ENCODE data around the gene GNAQ. TPM values are rescaled to one million over a fixed set of nuclear protein-coding genes. Genes with fewer than 3 reads are reported as not detected.

The GNAQ gene
- polyA plus RNA-seq, 1 experiment: 21.4 TPM

- H3K36me3 ChIP-seq (ENCODE audit: control insufficient read depth, insufficient read depth, low read length): no peaks in the 10 kb centered on the region; the same call in 1 of the 2 replicates
- ChIA-PET POLR2A (no interaction called here), CTCF (no interaction called here)
- DNase-seq (ENCODE audit: low read depth): no peak
- H3K4me3 ChIP-seq (ENCODE audit: low read depth, low read length): no peak overlapping the region
- TF ChIP-seq CTCF (IDR thresholded peaks at IDR 0.05; ENCODE audit: insufficient read depth, low read depth, low read length): no peak
- H3K27me3 ChIP-seq (ENCODE audit: control insufficient read depth, insufficient read depth, low read length): no peaks in the 10 kb centered on the region
Measured at GRCh38 chr9:77982581-77983319, 48.9 kb downstream of the GNAQ start.

GRCh38 chr9:77981907-77982306, 49.7 kb downstream of the GNAQ start:
- Histone ChIP-seq H3K27me3 (ENCODE audit: control insufficient read depth, insufficient read depth, low read length) (no peaks in the 10 kb centered on the region), H3K36me3 (ENCODE audit: control insufficient read depth, insufficient read depth, low read length) (no peaks in the 10 kb centered on the region; the same call in 1 of the 2 replicates), H3K4me3 (ENCODE audit: low read depth, low read length) (no peak overlapping the region)
- CTCF ChIA-PET: interaction anchor here (0.7 to 2.7 kb wide), 3 partner anchors 11 to 232 kb away, joined by 3 to 10 read pairs (median 4); no protein-coding TSS in a partner anchor
- POLR2A ChIA-PET: no interaction called here
- no peak for TF ChIP-seq CTCF (IDR thresholded peaks at IDR 0.05; ENCODE audit: insufficient read depth, low read depth, low read length)
- DNase-seq (ENCODE audit: low read depth): no peak

- ChIA-PET CTCF (interaction anchor here (0.7 to 2.7 kb wide), 4 partner anchors 9 to 233 kb away, joined by 3 to 10 read pairs (median 4); no protein-coding TSS in a partner anchor), POLR2A (no interaction called here)
- H3K36me3 ChIP-seq (ENCODE audit: control insufficient read depth, insufficient read depth, low read length): no peaks in the 10 kb centered on the region; the same call in 1 of the 2 replicates
- no peaks in the 10 kb centered on the region for H3K27me3 ChIP-seq (ENCODE audit: control insufficient read depth, insufficient read depth, low read length)
- no peak overlapping the region for H3K4me3 ChIP-seq (ENCODE audit: low read depth, low read length)
- no peak for DNase-seq (ENCODE audit: low read depth)
- 0 out of 2 replicates have a peak, but pooled peaks have one; percentile 8 for TF ChIP-seq CTCF (IDR thresholded peaks at IDR 0.05; ENCODE audit: insufficient read depth, low read depth, low read length)
Measured at GRCh38 chr9:77981332-77981731, 50.3 kb downstream of the GNAQ start.

GRCh38 chr9:77980622-77981021, 51.0 kb downstream of the GNAQ start:
- CTCF ChIA-PET: interaction anchor here (1.2 to 2.7 kb wide), 3 partner anchors 9 to 234 kb away, joined by 3 to 10 read pairs (median 3); no protein-coding TSS in a partner anchor

More at GRCh38 chr9:77980622-77981021, 51.0 kb downstream of the GNAQ start:
- no peaks in the 10 kb centered on the region; the same call in 1 of the 2 replicates for H3K36me3 ChIP-seq (ENCODE audit: control insufficient read depth, insufficient read depth, low read length)
- POLR2A ChIA-PET: no interaction called here
- no peak for DNase-seq (ENCODE audit: low read depth)
- no peak overlapping the region for H3K4me3 ChIP-seq (ENCODE audit: low read depth, low read length)
- no peaks in the 10 kb centered on the region for H3K27me3 ChIP-seq (ENCODE audit: control insufficient read depth, insufficient read depth, low read length)
- TF ChIP-seq CTCF (IDR thresholded peaks at IDR 0.05; ENCODE audit: insufficient read depth, low read depth, low read length): no peak

Data from BJ (cell line).